NCI-H2081 (cell line): ENCODE data around the gene AKR1B15.
"Not testable (repeated sequence)": the region's sequence is repeated elsewhere in the genome, so short reads cannot be mapped to it uniquely, and the experiment has no call there.

Experiments
- DNase-seq, 2 experiments: peaks; one replicate each; lab custom pipeline; 2025; lab: John Stamatoyannopoulos, UW

Gene AKR1B15

DNA sequence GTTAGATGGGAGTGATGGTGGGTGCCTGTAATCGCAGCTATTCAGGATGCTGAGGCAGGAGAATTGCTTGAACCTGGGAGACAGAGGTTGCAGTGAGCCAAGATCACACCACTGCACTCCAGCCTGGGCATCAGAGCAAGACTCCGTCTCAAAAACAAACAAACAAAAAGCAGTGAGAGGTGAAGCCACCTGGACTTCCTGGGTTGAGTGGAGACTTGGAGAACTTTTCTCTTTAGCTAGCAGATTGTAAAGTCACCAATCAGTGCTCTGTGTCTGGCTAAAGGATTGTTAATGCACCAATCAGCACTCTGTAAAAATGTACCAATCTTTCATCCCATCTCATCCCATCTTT, 14.5 kb downstream of the AKR1B15 start:
- DNase-seq = not testable (repeated sequence)

DNA sequence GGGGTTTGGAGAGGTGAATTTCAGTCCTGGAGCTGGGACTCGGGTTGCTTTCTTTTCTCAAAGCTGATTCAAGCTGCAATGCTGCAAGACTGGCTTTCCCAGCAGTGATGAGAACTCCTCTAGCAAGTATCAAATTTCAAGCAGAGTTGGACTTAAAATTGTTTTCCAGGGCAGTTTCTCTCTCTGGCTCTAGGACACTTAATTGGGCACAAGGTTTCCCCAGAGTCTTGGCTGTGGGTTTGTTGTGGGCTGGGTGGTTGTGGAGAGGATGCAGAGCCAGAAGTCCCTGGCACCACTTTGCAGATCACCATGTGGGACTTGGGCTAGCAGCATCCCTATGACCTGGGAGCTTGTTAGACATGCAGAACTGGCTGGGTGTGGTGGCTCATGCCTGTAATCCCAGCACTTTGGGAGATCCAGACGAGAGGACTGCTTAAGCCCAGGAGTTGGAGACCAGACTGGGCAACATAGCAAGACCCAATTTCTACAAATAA, 16.8 kb downstream of the AKR1B15 start:
- no peak for DNase-seq

DNA sequence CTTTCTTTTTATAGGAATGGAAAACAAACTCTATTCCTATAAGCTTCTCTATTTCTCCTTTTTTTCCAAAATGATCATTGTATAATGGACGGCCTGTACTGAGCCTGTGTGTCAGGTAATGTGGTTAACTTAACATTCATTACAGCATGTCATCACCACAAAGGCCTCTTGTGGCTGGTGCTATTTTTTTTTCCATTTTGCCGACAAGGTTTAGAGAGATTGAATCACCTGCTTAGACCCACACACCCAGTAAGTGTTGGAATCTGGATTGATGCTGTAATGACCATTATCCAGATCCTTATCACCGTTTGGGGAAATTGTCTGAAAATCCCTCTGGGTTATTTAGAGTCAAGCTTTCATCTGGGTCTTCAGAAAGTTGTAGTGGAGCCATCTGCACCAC, 18.5 kb downstream of the AKR1B15 start:
- DNase-seq = no peak

- DNase-seq = not testable (repeated sequence)
Observed at GRCh38 chr7:134569962-134570361, 21.1 kb downstream of the AKR1B15 start.

- DNase-seq = no peak
Observed at GRCh38 chr7:134571101-134571500, 22.2 kb downstream of the AKR1B15 start.

- DNase-seq = no peak
Observed at GRCh38 chr7:134571746-134572461, 23.0 kb downstream of the AKR1B15 start.

DNA sequence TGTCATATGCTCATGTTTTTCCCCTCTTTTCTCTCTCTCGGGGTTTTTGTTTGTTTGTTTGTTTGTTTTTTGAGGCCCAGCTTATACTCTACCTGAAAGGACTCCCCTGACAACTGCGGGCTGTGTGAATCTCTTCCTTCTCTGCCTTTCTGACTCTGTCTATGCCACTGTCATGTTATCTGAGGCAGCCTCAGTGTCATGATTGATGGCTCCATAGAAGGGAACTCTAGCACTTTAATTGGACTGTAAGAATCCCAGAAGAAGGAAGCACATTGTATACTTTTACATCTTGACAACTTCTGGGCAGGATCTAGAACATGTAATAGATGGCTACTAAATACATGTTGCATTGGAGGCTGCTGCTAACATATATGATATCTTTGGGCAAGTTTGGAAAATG, 25.4 kb downstream of the AKR1B15 start:
- DNase-seq = no peak

DNA sequence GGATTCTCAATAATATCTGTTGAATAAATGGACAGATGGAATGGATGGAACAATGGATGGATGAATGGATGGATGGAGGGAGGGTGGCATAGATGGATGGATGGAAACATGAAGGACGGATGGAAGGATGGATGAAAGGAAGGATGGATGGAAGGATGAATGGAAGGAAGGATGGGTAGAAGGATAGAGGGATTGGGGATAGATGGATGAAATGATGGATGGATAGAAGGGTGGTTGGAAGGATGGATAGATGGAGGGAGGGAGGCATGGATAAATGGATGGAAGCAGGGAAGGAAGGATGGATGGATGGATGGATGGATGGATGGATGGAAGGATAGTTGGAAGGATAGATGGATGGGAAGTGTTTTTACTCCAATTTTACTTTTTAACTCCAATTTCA, 35.4 kb downstream of the AKR1B15 start:
- no peak for DNase-seq

DNA sequence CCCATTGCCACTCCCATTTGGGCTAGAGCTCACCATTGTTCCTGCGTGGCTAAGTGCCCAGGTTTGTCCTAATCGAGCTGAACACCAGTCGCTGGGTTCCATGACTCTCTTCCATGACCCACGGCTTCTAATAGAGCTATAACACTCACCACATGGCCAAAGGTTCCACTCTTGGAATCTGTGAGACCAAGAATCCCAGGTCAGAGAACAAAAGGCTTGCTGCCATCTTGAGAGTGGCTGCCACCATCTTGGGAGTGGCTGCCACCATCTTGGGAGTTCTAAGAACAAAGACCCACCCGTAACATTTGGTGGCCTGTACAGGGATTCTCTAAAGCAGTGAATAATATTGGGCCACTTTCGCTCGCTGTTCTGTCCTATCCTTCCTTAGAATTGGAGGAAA, 37.0 kb downstream of the AKR1B15 start:
- DNase-seq = no peak

- peak; percentile 23 to 55 for DNase-seq
Observed at GRCh38 chr7:134587750-134588149, 38.8 kb downstream of the AKR1B15 start.

- no peak for DNase-seq
Observed at GRCh38 chr7:134589491-134589941, 40.6 kb downstream of the AKR1B15 start.

- no peak for DNase-seq
Observed at GRCh38 chr7:134593530-134594392, 44.9 kb downstream of the AKR1B15 start.

GRCh38 chr7:134594877-134595276, 46.0 kb downstream of the AKR1B15 start:
- DNase-seq = no peak

DNA sequence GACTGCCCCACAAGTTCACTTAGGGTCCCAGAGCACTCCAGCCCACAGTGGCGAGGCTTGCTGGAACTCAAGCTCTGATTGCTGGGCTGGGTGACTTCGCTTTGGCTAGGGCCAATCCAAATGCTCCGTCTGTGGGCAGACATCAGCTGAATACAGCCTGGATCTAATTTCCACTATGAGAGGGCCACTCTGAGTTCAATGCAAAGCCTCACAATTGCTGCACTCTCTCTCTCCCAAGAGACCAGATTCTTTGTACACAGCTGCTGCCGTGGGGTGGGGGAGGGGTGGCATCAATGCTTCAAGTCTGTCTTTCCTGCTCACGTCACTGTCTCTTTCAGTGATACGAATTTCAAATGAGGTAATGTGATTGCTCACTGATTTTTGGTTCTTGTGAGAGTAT, 50.5 kb downstream of the AKR1B15 start:
- no peak for DNase-seq

DNA sequence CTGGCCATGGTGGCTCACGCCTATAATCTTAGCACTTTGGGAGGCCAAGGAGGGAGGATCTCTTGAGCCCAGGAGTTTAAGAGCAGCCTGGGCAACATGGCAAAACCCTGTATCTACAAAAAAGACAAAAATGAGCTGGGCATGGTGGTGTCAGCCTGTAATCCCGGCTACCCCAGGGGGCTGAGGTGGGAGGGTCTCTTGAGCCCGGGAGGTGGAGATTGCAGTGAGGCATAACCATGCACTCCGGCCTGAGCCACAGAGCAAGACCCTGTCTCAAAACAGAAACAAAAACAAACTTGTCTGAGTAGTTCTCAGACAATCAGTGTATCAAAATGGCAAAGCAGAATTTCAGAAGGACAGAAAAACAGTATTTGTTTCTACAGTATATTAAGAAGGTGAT, 52.5 kb downstream of the AKR1B15 start:
- DNase-seq = no peak

GRCh38 chr7:134602881-134603451, 54.1 kb downstream of the AKR1B15 start:
- DNase-seq = no peak

- DNase-seq = peak; percentile 65 to 67
Observed at GRCh38 chr7:134605978-134606923, 57.3 kb downstream of the AKR1B15 start.

DNA sequence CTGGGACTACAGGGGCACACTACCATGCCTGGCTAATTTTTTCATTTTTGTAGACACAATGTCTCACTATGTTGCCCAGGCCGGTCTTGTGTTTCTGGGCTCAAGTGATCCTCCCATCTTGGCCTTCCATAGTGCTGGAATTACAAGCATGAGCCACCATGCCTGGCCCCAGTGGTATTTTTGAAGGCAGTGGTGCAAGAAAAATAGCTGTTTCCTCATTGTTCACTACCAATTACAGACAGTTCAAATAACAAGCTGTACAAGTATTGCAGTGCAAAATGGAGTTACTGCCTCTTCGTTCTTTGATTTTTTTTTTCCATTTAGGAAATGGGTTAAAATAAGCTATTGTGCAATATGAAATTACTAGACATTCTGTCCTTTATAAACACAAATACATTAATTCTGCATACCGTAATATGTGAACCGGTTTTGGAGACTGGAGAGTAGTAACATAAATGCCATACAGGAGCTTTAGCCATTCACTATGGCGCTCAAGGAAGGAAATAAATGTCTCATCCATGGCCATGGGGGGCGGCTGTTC, 62.8 kb downstream of the AKR1B15 start:
- DNase-seq = no peak

- DNase-seq = no peak
Observed at GRCh38 chr7:134612197-134612596, 63.3 kb downstream of the AKR1B15 start.

GRCh38 chr7:134613623-134614347, 64.9 kb downstream of the AKR1B15 start:
- DNase-seq = no peak

- no peak for DNase-seq
Observed at GRCh38 chr7:134616611-134617010, 67.7 kb downstream of the AKR1B15 start.
